Colon (tissue), 2 donors: ENCODE results near the gene MTFR2.

Source experiments
- FAIRE-seq: peaks from 2 replicates; lab custom pipeline; 2012; peaks lifted over from hg19 to GRCh38; lab: Jason Lieb, UNC
- donor health status: control.
- donor health status: control.

Gene MTFR2

GRCh38 chr6:136249811-136250685 is at the start of gene MTFR2:
TSS of gene MTFR2 (minus strand) at chr6:136250311. CDS start at chr6:136249099, 1,212 bp downstream.
- peak; percentile 95 for FAIRE-seq

- FAIRE-seq: no peak
These were observed 44.5 kb upstream of the MTFR2 start for GRCh38 chr6:136294621-136295020.

DNA sequence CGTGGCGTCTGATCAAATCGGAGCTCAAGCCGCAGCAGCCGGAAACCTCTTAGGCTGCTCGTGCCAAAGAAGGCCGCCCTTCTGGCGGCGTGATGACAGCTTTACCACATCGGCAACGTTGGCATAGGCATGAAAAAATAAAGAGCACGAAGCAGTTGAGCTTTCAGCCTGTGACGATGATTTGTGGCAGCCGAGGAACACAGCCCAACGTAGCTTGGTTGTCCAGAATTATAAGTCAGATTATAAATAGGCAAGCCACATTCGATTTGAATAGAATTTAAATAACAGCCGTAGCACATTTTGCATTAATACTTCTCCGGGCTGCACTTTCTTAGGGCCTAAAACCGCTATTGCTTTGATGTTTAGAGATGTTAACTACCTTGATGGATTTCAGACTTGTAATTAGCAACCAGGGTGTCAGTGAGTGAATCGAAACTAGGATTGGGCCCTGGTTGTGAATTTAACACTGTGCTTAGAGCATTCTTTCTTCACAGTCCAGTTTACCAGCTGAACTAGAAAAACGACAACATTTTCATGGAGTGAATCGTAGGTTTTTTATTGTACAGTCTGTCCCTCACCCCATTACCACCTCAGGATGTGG is 40.4 kb upstream of the MTFR2 start:
- no peak for FAIRE-seq

DNA sequence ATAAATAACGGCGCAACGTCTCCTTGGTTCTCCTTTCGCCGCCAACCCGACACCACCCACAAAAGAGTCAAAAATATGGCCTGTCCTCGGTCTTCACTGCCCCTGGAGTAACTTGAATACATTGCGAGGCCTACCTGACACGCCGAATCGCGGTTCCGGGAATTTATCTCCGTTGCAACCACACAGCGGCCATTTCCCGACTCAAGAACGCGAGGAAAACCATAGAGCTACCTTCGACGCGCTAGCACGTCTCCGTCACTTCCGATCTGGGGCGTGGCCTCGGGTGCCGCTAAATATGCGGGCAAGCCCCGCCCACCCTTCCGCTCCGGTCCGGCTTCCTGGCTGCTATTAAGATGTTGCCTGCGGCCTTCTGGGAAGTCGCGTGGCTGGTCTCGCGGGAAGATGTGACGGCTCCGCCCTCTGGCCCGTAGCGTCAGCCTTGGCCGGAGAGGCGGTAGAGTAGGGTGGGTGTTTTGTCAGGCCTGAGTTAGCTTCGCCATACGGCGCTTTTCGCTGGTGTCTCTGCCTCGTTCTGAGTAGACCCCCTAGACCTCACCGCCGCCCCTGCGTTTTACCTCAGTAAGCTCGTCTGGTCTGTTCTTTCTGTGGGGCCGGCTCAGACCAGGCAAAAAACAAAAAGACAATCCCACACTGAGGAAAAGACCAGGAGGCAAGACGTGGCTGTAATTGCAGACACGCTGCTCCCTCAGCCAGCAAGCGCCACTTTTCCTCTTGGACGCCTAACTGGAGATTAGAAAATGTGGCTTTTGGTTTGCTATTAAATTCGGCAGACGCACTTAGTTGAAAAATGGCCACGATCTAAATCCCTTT is 39.7 kb upstream of the MTFR2 start, which contains the start of gene BCLAF1:
Gene BCLAF1 (minus strand): TSS at position 268 of the 831 bp plus-strand sequence. CDS start 9,980 bp downstream, outside the sequence.
- FAIRE-seq: peak; percentile 49

DNA sequence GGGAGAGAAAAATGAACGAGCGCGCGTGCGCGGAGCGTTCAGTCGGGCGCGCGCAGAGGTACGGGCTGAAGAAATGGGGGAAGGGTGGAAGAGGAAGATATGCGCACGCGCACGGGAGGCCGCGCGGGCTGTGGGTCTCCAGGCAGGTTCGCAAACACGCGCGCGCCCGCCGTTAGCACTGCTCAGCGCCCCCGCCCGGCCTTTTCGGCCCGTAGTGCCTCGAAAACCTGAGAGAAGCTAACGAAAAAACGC is 39.1 kb upstream of the MTFR2 start:
- no peak for FAIRE-seq

DNA sequence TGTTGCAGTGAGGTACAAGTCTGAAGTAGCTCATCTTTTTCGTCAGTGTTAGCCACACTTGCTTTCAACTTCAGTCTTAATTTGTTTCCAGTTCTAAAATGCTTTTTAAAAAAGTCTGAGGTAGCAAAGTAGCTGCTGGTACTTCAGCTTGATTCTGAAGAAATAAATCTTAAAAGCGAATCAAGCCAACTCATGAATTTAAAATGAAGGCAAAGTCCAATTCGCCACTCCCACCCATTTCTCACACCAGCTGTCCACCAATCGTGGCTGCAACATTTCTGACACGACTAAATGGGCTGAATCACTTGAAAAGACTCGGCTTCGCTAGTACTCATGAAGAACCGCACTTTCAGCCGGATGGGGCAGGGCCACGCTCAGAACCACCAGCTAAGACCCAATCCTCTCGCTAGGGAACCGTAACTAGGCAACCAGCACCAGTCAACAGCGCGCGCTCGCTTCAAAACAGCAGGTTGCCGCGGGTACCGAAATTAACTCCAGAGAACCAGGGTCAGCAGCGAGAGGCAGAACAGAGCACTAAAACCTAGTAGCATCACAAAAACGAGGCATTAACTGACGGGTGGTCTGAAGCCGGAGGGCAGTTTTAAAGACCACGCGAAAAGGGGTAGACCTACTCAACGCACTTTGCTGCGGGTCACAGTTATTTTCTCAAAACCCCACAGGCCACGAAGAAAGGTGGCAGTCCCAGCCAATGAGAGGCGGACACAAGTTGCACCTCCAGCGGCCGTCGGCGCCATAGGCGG is 38.6 kb upstream of the MTFR2 start:
- no peak for FAIRE-seq

GRCh38 chr6:136284909-136285308 is 34.8 kb upstream of the MTFR2 start:
- FAIRE-seq: no peak

GRCh38 chr6:136282906-136283305 is 32.8 kb upstream of the MTFR2 start:
- no peak for FAIRE-seq

DNA sequence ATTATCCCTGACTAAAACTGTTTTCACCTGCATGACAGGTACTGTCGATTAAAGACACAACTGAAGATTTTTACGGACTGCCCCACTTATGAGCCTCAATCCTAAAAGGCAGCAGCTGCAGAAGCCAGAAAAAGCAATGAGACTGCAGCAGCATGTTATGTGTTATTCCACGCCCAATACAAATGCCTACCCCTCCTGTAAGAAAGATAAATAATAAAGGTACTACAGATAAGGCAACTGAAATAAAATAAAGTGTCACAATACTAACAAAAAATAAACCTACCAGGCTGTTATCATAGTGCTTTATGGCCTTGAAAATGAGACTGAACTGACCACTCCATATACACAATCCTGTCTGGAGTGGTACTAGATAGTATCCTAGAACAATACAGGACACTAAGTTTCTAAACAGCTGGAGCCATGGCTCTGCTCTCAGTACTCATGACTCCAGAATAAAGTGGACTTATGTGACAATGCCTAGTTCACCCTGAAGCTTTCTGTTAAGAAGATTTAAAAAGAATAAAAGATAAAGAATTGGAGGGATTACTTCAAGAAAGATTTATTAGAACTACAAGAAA is 30.0 kb upstream of the MTFR2 start:
- no peak for FAIRE-seq

- FAIRE-seq: no peak
These were observed 24.0 kb upstream of the MTFR2 start for GRCh38 chr6:136274062-136274461.

GRCh38 chr6:136265101-136265500 is 15.0 kb upstream of the MTFR2 start:
- no peak for FAIRE-seq

DNA sequence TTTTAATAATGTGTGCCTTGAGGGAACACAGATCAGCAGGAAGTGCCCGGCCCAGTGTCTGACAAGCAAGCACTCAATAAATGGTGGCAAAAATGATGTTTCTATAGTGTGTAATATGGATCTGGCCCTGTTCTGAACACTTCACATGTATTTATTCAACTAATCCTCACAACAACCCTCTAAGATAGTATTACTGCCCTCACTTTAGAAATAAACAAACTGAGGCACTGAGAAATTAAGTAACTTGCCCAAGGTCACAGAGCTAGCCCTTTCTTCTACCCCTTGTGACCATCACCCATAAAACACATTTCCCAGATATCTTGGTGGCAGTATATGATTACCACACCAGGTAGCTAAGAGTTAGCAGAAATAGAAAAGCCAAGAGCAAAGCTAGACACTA is 12.8 kb upstream of the MTFR2 start:
- no peak for FAIRE-seq

DNA sequence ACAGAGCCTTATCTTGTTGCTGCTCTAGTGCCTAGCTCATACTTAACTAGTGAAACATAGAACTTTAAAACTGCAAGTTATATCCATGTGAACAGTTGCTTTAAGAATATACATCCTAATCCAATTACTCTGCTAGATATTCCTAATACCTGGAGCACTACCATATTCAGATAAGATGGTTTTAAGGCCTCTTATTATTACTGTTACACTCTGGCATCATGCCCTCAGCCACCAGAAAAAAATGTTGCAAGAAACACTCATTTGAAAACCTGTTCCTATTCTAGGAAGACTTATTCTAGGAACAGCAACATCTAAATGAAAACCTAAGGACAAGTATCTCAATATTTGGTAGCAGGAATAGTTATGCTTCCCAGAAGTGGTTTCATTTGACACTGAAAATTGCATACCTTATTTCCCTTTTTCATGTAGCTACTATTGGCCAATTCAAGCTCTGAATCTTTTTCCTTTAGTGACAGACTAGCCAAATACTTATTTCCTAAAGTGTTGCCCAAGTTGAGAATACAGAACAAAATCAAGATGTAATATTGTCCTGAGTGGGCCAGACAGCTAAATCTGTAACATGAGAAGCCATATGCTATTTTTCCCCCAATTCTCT is 4.8 kb upstream of the MTFR2 start:
- FAIRE-seq: no peak

DNA sequence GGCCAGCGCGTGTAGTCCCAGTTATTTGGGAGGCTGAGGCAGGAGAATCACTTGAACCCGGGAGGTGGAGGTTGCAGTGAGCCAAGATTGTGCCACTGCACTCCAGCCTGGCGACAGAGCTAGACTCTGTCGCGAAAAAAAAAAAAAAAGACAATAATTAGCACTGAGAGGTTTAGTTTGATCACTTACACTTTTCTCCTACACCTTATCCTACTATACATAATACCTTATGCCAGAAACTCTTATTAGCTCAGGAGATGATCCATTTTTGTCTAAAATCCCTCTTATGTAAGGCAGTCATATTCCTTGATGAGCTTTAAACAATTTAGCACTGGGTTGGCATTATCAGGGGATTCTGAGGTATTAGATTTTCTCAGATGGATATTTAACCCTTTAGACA is 3.6 kb upstream of the MTFR2 start:
- no peak for FAIRE-seq

GRCh38 chr6:136252441-136252840 is 2.3 kb upstream of the MTFR2 start:
- FAIRE-seq: no peak

GRCh38 chr6:136251394-136251793 is 1.3 kb upstream of the MTFR2 start:
- no peak for FAIRE-seq

GRCh38 chr6:136250686-136251008 is 536 bp upstream of the MTFR2 start:
- FAIRE-seq: no peak

DNA sequence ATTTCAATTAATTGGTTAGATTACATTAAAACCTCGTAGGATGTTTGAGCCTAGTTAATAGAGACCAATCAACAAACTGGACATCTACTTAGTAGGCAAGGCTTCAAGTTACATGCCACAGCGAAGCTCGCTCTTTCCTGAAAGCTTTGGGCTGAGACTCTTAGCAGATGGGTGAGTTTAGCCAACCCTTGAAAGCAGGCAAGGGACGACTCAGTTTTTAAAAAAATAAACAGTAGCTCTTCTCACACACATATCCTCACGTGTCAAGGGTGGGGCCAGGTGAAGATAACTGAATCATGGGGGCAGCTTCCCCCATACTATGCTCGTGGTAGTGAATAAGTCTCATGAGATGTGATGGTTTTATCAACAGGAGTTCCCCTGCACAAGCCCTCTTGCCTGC is 775 bp downstream of the MTFR2 start:
- no peak for FAIRE-seq

GRCh38 chr6:136244061-136244616 is 6.0 kb downstream of the MTFR2 start:
- no peak for FAIRE-seq

- no peak for FAIRE-seq
These were observed 13.4 kb downstream of the MTFR2 start for GRCh38 chr6:136236466-136237293.
